OCI-LY3 (cell line): ENCODE measurements around the gene HACL1.

Source experiments
- H2AFZ ChIP-seq: fragments of 200-600, 300-600 bp; shearing (Covaris generic); 2 replicates; pipeline ENCODE4 v1.6.0; 2014; ENCODE audit warnings: antibody characterized with exemption, low read depth, low read length
- H3K27ac ChIP-seq: fragments of 200-600, 300-600 bp; sonication (generic); 2 replicates; pipeline ENCODE4 v1.5.1; 2014; ENCODE audit warnings: mild to moderate bottlenecking, low read length, moderate library complexity, mixed read lengths
- H3K27me3 ChIP-seq: fragments of 200-600, 300-600 bp; sonication (generic); 2 replicates; pipeline ENCODE4 v1.6.1; 2014; ENCODE audit warnings: low read depth, low read length, mixed read lengths
- H3K36me3 ChIP-seq: fragments of 200-600, 300-600 bp; sonication (generic); replicated peaks from 2 replicates; pipeline ENCODE3; 2014; ENCODE audit warnings: low read depth, low read length, mixed read lengths
- H3K4me1 ChIP-seq: fragments of 300-600, 200-600 bp; sonication (generic); 2 replicates; pipeline ENCODE4 v1.6.1; 2014; ENCODE audit warnings: low read length, mixed read lengths
- H3K4me2 ChIP-seq: fragments of 200-600, 300-600 bp; sonication (generic); 2 replicates; pipeline ENCODE4 v1.6.1; 2014; ENCODE audit warnings: low read length, mixed read lengths
- H3K4me3 ChIP-seq: fragments of 300-600, 200-600 bp; sonication (generic); 2 replicates; pipeline ENCODE4 v1.5.1; 2014; ENCODE audit warnings: antibody characterized with exemption, mild to moderate bottlenecking, low read length, moderate library complexity
- H3K79me2 ChIP-seq: fragments of 300-600, 200-600 bp; shearing (Covaris generic); 2 replicates; pipeline ENCODE4 v1.6.1; 2014; ENCODE audit warnings: mild to moderate bottlenecking, low read length, mixed read lengths
- H3K9ac ChIP-seq: fragments of 300-600, 200-600 bp; shearing (Covaris generic); 2 replicates; pipeline ENCODE4 v1.6.0; 2014; ENCODE audit warnings: mild to moderate bottlenecking, low read length, moderate library complexity
- H3K9me3 ChIP-seq: fragments of 200-600, 300-600 bp; shearing (Covaris generic); 2 replicates; pipeline ENCODE4 v1.6.1; 2014; ENCODE audit warnings: low read length, mixed read lengths; ENCODE audit not compliant: insufficient read depth
- H4K20me1 ChIP-seq: fragments of 200-600, 300-600 bp; sonication (generic); 2 replicates; pipeline ENCODE4 v1.6.1; 2016; ENCODE audit warnings: low read length, mixed read lengths; ENCODE audit not compliant: insufficient read depth
- EZH2phosphoT487 ChIP-seq: fragments of 200-600 bp; shearing (Covaris generic); IDR thresholded peaks from 2 replicates; pipeline ENCODE4 v1.6.1; 2018; ENCODE audit warnings: antibody characterized with exemption, mixed run types, low read depth
- TF ChIP-seq, protein P1 (sequence below): fragments of 200-600, 300-600 bp; sonication (generic); IDR thresholded peaks from 2 replicates; pipeline ENCODE4 v1.5.1; 2014; ENCODE audit warnings: antibody characterized with exemption, low read length, low read depth

The HACL1 gene

DNA sequence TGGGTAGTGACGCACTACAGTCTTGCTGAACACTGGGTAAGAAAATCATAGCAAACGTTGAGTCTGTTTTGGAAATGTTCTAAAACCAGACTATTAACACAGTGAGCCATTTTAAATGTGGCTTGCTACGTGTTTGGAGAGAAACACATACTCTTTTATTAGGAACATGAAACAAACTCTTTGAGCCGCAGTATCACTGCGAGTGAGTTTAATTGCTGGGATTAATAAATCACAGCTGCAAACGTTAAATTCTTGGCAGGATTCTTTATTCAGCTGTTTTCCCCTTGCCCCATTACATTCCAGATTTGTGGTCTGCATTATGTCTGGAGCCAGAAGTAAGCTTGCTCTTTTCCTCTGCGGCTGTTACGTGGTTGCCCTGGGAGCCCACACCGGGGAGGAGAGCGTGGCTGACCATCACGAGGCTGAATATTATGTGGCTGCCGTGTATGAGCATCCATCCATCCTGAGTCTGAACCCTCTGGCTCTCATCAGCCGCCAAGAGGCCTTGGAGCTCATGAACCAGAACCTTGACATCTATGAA lies 33.8 kb upstream of the HACL1 start:
- peaks cover 6% of the 10 kb centered on the region; the same call in 1 of the 2 replicates for H3K27me3 ChIP-seq
- H4K20me1 ChIP-seq = no peaks in the 10 kb centered on the region
- H3K4me1 ChIP-seq = peaks cover 53% of the 10 kb centered on the region
- no peak for TF ChIP-seq EZH2phosphoT487
- TF ChIP-seq, protein P1, sequence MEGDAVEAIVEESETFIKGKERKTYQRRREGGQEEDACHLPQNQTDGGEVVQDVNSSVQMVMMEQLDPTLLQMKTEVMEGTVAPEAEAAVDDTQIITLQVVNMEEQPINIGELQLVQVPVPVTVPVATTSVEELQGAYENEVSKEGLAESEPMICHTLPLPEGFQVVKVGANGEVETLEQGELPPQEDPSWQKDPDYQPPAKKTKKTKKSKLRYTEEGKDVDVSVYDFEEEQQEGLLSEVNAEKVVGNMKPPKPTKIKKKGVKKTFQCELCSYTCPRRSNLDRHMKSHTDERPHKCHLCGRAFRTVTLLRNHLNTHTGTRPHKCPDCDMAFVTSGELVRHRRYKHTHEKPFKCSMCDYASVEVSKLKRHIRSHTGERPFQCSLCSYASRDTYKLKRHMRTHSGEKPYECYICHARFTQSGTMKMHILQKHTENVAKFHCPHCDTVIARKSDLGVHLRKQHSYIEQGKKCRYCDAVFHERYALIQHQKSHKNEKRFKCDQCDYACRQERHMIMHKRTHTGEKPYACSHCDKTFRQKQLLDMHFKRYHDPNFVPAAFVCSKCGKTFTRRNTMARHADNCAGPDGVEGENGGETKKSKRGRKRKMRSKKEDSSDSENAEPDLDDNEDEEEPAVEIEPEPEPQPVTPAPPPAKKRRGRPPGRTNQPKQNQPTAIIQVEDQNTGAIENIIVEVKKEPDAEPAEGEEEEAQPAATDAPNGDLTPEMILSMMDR = no peak
- no peaks in the 10 kb centered on the region for H3K79me2 ChIP-seq
- H3K36me3 ChIP-seq = no peaks in the 10 kb centered on the region
- no peak overlapping the region for H3K4me3 ChIP-seq
- H3K27ac ChIP-seq = no peak overlapping the region
- H3K9ac ChIP-seq = no peak overlapping the region
- H2AFZ ChIP-seq = no peak overlapping the region
- H3K4me2 ChIP-seq = no peak overlapping the region
- no peaks in the 10 kb centered on the region for H3K9me3 ChIP-seq

DNA sequence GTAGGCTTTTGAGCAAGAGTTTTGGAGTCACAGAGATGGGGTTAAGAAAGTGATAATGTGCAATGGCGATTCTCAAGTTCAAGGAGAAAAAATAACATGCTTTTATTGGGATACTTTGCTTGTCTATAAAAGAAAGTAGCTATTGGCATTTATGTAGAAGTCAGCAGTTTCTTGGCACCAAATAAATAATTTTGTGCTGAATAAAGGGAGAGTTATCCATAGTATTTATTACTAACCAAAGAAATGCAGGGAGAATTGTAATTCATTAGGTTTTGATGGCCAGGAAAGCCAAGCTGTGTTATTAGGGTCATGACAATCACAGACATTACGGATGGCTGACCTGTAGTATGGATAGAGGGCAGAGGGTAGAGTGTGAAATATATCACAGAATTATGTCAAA lies 33.3 kb upstream of the HACL1 start:
- Histone ChIP-seq H3K4me2 (no peak overlapping the region), H3K4me3 (no peak overlapping the region), H3K79me2 (no peaks in the 10 kb centered on the region), H3K9me3 (no peaks in the 10 kb centered on the region), H3K27ac (no peak overlapping the region), H3K4me1 (peaks cover 57% of the 10 kb centered on the region), H3K27me3 (peaks cover 6% of the 10 kb centered on the region; the same call in 1 of the 2 replicates), H4K20me1 (no peaks in the 10 kb centered on the region), H3K36me3 (no peaks in the 10 kb centered on the region), H2AFZ (no peak overlapping the region), H3K9ac (no peak overlapping the region)
- TF ChIP-seq, protein P1 = no peak
- no peak for TF ChIP-seq EZH2phosphoT487

DNA sequence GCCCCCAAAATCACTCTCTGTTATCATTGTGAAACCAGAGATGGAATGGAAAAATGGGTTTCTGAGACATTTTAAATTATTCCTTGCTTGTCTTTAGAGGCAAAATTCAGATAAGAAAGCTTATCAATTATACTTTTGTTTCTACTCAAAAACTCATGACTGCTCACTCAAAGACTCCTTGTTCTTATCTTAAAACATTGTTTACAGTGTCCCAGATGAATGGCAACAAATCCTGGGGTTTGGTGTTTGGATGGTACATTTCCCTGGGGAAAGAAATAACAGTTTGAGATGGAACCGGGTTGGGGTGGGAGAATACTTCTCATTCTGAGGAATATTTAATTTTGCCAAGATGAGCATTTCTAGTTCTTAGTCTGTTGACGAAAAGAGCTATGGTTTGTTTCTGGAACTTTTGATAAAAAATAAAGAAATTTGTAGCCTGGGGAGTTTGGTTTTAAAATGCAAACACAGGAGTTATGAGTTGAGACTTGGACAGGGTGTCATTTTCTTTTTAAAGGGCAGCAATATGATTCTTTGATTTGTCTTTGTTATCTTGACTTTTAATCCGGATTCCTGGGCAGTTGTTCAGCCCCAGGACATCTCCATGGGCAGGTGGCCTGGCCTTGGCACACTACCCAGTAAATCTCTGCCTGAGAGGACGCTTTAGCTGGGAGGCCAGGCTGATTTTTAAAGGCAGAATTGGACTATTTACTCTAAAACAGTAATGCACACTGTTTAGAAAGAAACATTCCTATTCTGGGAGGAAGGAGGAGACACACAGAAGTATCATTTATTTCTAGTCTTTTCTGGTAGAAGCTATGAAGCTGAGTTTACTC lies 32.6 kb upstream of the HACL1 start:
- Histone ChIP-seq H2AFZ (no peak overlapping the region), H3K9ac (no peak overlapping the region), H3K4me3 (no peak overlapping the region), H3K4me1 (peaks cover 53% of the 10 kb centered on the region), H4K20me1 (no peaks in the 10 kb centered on the region), H3K27me3 (peaks cover 7% of the 10 kb centered on the region; the same call in 1 of the 2 replicates), H3K36me3 (no peaks in the 10 kb centered on the region), H3K4me2 (no peak overlapping the region), H3K9me3 (no peaks in the 10 kb centered on the region), H3K27ac (no peak overlapping the region), H3K79me2 (no peaks in the 10 kb centered on the region)
- TF ChIP-seq, protein P1 = no peak
- no peak for TF ChIP-seq EZH2phosphoT487

DNA sequence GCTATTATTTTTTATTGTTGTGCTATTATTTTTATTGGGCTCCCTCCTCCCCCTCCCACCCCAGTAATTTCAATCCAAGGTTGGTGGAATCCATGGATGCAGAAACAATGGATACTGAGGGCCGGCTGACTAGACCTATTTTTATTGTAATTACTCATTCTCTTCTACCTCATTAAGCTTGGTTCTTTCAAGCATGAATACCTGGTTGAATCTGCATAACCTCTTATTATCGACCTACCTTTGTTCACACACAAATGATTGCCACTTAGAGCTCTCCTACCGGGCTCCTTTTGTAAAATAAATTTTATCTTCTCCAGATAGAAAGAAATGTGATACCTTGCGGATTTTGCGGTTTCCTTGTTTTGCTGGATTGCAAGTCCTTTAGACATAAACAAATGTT lies 31.8 kb upstream of the HACL1 start:
- Histone ChIP-seq H3K36me3 (no peaks in the 10 kb centered on the region), H3K27ac (no peak overlapping the region), H3K4me1 (peaks cover 45% of the 10 kb centered on the region), H3K79me2 (no peaks in the 10 kb centered on the region), H2AFZ (no peak overlapping the region), H3K9me3 (no peaks in the 10 kb centered on the region), H3K4me2 (no peak overlapping the region), H3K4me3 (no peak overlapping the region), H3K27me3 (peaks cover 9% of the 10 kb centered on the region; the same call in 1 of the 2 replicates), H3K9ac (no peak overlapping the region), H4K20me1 (no peaks in the 10 kb centered on the region)
- TF ChIP-seq, protein P1 = no peak
